Dermis microvascular lymphatic vessel endothelial cell (primary cell): ENCODE data around the gene ZDHHC14. TPM values are rescaled to one million over a fixed set of nuclear protein-coding genes. Genes with fewer than 3 reads are reported as not detected.
A peak's percentile ranks its signal among the peaks of the same experiment; 100 is the strongest.

Experiments used
- DNase-seq, 2 donors: peaks; one replicate each; pipeline versions ENCODE4 v3.0.0 to v3.0.0-alpha.2; 2010; ENCODE audit warnings: low read depth in 2 of 2
- total RNA-seq: library from RNA; depleted of rRNA; stranded (reverse); fragments of >200 nt; gene quantifications from 2 replicates; pipeline ENCODE4 v1.2.1, GENCODE V29; 2014

Gene ZDHHC14
- total RNA-seq, 1 donor from 2014 or later: 19.5 TPM

- peak in 1 of 2 donors; percentile 29 for DNase-seq
Observed at GRCh38 chr6:157516319-157517026, 135.5 kb downstream of the ZDHHC14 start.

- DNase-seq: no peak
Observed at GRCh38 chr6:157517601-157518359, 136.8 kb downstream of the ZDHHC14 start.

- DNase-seq: peak; percentile 91 to 99
Observed at GRCh38 chr6:157518397-157519250, 137.6 kb downstream of the ZDHHC14 start.

- no peak for DNase-seq
Observed at GRCh38 chr6:157519255-157520116, 138.5 kb downstream of the ZDHHC14 start.

GRCh38 chr6:157520117-157520406 is 139.1 kb downstream of the ZDHHC14 start:
- no peak for DNase-seq

GRCh38 chr6:157520596-157521361 is 139.8 kb downstream of the ZDHHC14 start:
- DNase-seq: no peak

- no peak for DNase-seq
Observed at GRCh38 chr6:157521362-157522335, 140.7 kb downstream of the ZDHHC14 start.

GRCh38 chr6:157522472-157522871 is 141.5 kb downstream of the ZDHHC14 start:
- no peak for DNase-seq

GRCh38 chr6:157524735-157525134 is 143.7 kb downstream of the ZDHHC14 start:
- no peak for DNase-seq

GRCh38 chr6:157525292-157525889 is 144.4 kb downstream of the ZDHHC14 start:
- DNase-seq: no peak

- no peak for DNase-seq
Observed at GRCh38 chr6:157525918-157526425, 145.0 kb downstream of the ZDHHC14 start.

- DNase-seq: peak in 1 of 2 donors; percentile 80
Observed at GRCh38 chr6:157527471-157527907, 146.5 kb downstream of the ZDHHC14 start.

GRCh38 chr6:157528931-157529653 is 148.1 kb downstream of the ZDHHC14 start:
- DNase-seq: peak in 1 of 2 donors; percentile 35

- no peak for DNase-seq
Observed at GRCh38 chr6:157529654-157530039, 148.7 kb downstream of the ZDHHC14 start.

GRCh38 chr6:157530126-157530525 is 149.1 kb downstream of the ZDHHC14 start:
- peak; percentile 87 to 89 for DNase-seq

GRCh38 chr6:157530724-157531168 is 149.8 kb downstream of the ZDHHC14 start:
- DNase-seq: no peak

GRCh38 chr6:157531169-157531985 is 150.4 kb downstream of the ZDHHC14 start:
- peak; percentile 75 to 89 for DNase-seq
